SU-DHL-6 (cell line): ENCODE measurements around the gene GTF2F2.

Source experiments
- EZH2phosphoT487 ChIP-seq: fragments of 200-600 bp; sonication (generic), shearing (Covaris generic); conservative IDR thresholded peaks from 2 replicates; pipeline ENCODE4 v1.6.1; 2018; ENCODE audit warnings: mild to moderate bottlenecking, antibody characterized with exemption, low read length, moderate library complexity, mixed read lengths
- TF ChIP-seq, protein P1 (sequence below): fragments of 200-600 bp; sonication (generic); IDR thresholded peaks from one replicate; pipeline ENCODE4 v1.5.1; 2017; ENCODE audit warnings: antibody characterized with exemption, mild to moderate bottlenecking, low read length, moderate library complexity; ENCODE audit not compliant: insufficient read depth, poor library complexity, severe bottlenecking

DNA sequence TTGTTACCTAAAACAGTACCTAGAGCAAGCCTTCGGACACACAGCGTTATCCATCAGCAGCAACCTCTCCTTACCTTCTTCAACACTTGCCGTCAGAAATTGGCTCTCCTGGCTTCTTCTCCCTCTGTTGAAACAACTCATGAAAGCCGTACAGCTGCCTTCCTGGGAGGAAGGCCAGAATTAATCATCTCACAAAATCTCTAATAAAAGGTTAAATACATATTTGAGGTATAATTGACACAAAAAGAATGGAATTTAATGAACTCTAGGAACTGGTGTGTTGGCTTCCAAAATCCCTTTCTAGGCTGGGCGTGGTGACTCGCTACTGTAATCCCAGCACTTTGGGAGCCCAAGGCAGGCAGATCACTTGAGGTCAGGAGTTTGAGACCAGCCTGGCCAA lies 37.3 kb upstream of the GTF2F2 start:
- TF ChIP-seq, protein P1, sequence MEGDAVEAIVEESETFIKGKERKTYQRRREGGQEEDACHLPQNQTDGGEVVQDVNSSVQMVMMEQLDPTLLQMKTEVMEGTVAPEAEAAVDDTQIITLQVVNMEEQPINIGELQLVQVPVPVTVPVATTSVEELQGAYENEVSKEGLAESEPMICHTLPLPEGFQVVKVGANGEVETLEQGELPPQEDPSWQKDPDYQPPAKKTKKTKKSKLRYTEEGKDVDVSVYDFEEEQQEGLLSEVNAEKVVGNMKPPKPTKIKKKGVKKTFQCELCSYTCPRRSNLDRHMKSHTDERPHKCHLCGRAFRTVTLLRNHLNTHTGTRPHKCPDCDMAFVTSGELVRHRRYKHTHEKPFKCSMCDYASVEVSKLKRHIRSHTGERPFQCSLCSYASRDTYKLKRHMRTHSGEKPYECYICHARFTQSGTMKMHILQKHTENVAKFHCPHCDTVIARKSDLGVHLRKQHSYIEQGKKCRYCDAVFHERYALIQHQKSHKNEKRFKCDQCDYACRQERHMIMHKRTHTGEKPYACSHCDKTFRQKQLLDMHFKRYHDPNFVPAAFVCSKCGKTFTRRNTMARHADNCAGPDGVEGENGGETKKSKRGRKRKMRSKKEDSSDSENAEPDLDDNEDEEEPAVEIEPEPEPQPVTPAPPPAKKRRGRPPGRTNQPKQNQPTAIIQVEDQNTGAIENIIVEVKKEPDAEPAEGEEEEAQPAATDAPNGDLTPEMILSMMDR, result no peak
- TF ChIP-seq EZH2phosphoT487, result no peak
